GM23338 (cell line): ENCODE data around the gene CLSTN1. TPM values are rescaled to one million over a fixed set of nuclear protein-coding genes. Genes with fewer than 3 reads are reported as not detected.

Experiments
- CTCF ChIP-seq, 2 experiments: fragments of 200-600 bp in 1 of 2; sonication (generic) in 1 of 2; conservative IDR thresholded peaks; 2 replicates each; pipeline versions ENCODE4 v1.5.1 to v1.6.1; 2016 to 2017; ENCODE audit warnings: antibody characterized with exemption in 2 of 2, low read depth in 2 of 2, mild to moderate bottlenecking in 2 of 2, moderate library complexity in 1 of 2
- ETS1 ChIP-seq: IDR thresholded peaks from 2 replicates; pipeline ENCODE4 v1.6.1; 2016; ENCODE audit warnings: antibody characterized with exemption
- EZH2 ChIP-seq: fragments of 200-600 bp; sonication (generic); IDR thresholded peaks from one replicate; pipeline ENCODE4 v1.8.0; 2017; ENCODE audit warnings: antibody characterized with exemption, mild to moderate bottlenecking, low read depth; ENCODE audit not compliant: unreplicated experiment
- JUNB ChIP-seq: IDR thresholded peaks from one replicate; pipeline ENCODE4 v1.6.1; 2016; ENCODE audit warnings: antibody characterized with exemption; ENCODE audit not compliant: unreplicated experiment
- POLR2AphosphoS5 ChIP-seq: IDR thresholded peaks from 2 replicates; pipeline ENCODE4 v1.6.1; 2016; ENCODE audit warnings: antibody characterized with exemption, low read depth
- STAT1 ChIP-seq: IDR thresholded peaks from one replicate; pipeline ENCODE4 v1.6.1; 2016; ENCODE audit warnings: antibody characterized with exemption; ENCODE audit not compliant: unreplicated experiment
- ZNF331 ChIP-seq: fragments of 250-450 bp; sonication (Bioruptor Pico); IDR thresholded peaks from 2 replicates; pipeline ENCODE4 v1.5.0; 2020; ENCODE audit warnings: low read depth, mild to moderate bottlenecking, moderate library complexity
- ZNF462 ChIP-seq: fragments of 250-450 bp; sonication (Bioruptor Pico); IDR thresholded peaks from 2 replicates; pipeline ENCODE4 v1.5.0; 2020; ENCODE audit warnings: mild to moderate bottlenecking, moderate library complexity
- polyA plus RNA-seq: library from polyadenylated mRNA; unstranded; fragments of >200 nt; fragmentation: Nextera tagmentation; extraction: Ambion mirVana; gene quantifications from 2 replicates; pipeline ENCODE4 v1.2.1, GENCODE V29; 2016
- total RNA-seq: library from RNA; depleted of rRNA; stranded (reverse); fragments of >200 nt; shearing (Covaris generic); gene quantifications from 2 replicates; pipeline ENCODE4 v1.2.3, GENCODE V29; 2014
- TF ChIP-seq, protein P1 (sequence below): IDR thresholded peaks from one replicate; pipeline ENCODE4 v1.6.1; 2018; ENCODE audit warnings: antibody characterized with exemption; ENCODE audit not compliant: unreplicated experiment

CLSTN1 gene
- total and polyA plus RNA-seq, 2 experiments from 2014 or later: 38.5 to 66.2 TPM

- no peak for TF ChIP-seq ZNF462 (CRISPR knock-in tag)
- TF ChIP-seq ETS1: no peak
- TF ChIP-seq, protein P1, sequence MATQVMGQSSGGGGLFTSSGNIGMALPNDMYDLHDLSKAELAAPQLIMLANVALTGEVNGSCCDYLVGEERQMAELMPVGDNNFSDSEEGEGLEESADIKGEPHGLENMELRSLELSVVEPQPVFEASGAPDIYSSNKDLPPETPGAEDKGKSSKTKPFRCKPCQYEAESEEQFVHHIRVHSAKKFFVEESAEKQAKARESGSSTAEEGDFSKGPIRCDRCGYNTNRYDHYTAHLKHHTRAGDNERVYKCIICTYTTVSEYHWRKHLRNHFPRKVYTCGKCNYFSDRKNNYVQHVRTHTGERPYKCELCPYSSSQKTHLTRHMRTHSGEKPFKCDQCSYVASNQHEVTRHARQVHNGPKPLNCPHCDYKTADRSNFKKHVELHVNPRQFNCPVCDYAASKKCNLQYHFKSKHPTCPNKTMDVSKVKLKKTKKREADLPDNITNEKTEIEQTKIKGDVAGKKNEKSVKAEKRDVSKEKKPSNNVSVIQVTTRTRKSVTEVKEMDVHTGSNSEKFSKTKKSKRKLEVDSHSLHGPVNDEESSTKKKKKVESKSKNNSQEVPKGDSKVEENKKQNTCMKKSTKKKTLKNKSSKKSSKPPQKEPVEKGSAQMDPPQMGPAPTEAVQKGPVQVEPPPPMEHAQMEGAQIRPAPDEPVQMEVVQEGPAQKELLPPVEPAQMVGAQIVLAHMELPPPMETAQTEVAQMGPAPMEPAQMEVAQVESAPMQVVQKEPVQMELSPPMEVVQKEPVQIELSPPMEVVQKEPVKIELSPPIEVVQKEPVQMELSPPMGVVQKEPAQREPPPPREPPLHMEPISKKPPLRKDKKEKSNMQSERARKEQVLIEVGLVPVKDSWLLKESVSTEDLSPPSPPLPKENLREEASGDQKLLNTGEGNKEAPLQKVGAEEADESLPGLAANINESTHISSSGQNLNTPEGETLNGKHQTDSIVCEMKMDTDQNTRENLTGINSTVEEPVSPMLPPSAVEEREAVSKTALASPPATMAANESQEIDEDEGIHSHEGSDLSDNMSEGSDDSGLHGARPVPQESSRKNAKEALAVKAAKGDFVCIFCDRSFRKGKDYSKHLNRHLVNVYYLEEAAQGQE: no peak
- no peak for TF ChIP-seq EZH2
- no peak for TF ChIP-seq JUNB
- no peak for TF ChIP-seq ZNF331
- no peak for TF ChIP-seq CTCF (conservative IDR thresholded peaks at IDR 0.05; ENCODE audit: low read depth in 2 of 2)
- TF ChIP-seq POLR2AphosphoS5: no peak
- TF ChIP-seq STAT1: no peak
These were observed 142.9 kb downstream of the CLSTN1 start (continued) for GRCh38 chr1:9680828-9681227.
